CD14-positive monocyte (primary cell): ENCODE results near the gene DDX31. TPM values are rescaled to one million over a fixed set of nuclear protein-coding genes. Genes with fewer than 3 reads are reported as not detected.

Experiments used
- DNase-seq, 3 donors: peaks; one replicate each; pipeline ENCODE4 v3.0.0-alpha.2; 2011 to 2022
- H2AFZ ChIP-seq: 2 replicates; pipeline ENCODE4 v1.6.0; 2012; ENCODE audit warnings: mild to moderate bottlenecking, low read depth, low read length, inconsistent platforms; ENCODE audit not compliant: insufficient read depth, poor library complexity, severe bottlenecking
- H3K27ac ChIP-seq, 2 donors: 1 replicate in 1 of 2; 2 replicates in 1 of 2; pipeline ENCODE4 v1.5.1; 2012 to 2013; ENCODE audit warnings: low read length in 2 of 2, control low read depth in 1 of 2, inconsistent platforms in 1 of 2, low read depth in 1 of 2, mild to moderate bottlenecking in 1 of 2
- H3K27me3 ChIP-seq, 2 donors: one replicate each; pipeline versions ENCODE4 v1.6.0 to v1.6.1; 2011 to 2013; ENCODE audit warnings: low read length in 2 of 2; ENCODE audit not compliant: control insufficient read depth in 2 of 2, insufficient read depth in 2 of 2
- H3K36me3 ChIP-seq, 2 donors: replicated peaks in 1 of 2; 1 replicate in 1 of 2; 2 replicates in 1 of 2; pipeline versions ENCODE4 v1.5.1 to v1.6.1; 2012 to 2013; ENCODE audit warnings: low read length in 2 of 2, control low read depth in 1 of 2, inconsistent platforms in 1 of 2, mild to moderate bottlenecking in 1 of 2; ENCODE audit not compliant: insufficient read depth in 2 of 2, control insufficient read depth in 1 of 2
- H3K4me1 ChIP-seq, 2 donors: 1 replicate in 1 of 2; 2 replicates in 1 of 2; pipeline versions ENCODE4 v1.5.1 to v1.6.1; 2012 to 2013; ENCODE audit warnings: low read length in 2 of 2, control low read depth in 1 of 2, inconsistent platforms in 1 of 2, mild to moderate bottlenecking in 1 of 2, moderate library complexity in 1 of 2; ENCODE audit not compliant: insufficient read depth in 2 of 2, control insufficient read depth in 1 of 2
- H3K4me2 ChIP-seq: replicated peaks from 2 replicates; pipeline ENCODE3; 2012; ENCODE audit warnings: low read length, moderate library complexity, mild to moderate bottlenecking; ENCODE audit not compliant: poor library complexity, severe bottlenecking; ENCODE audit errors: extremely low read depth
- H3K4me3 ChIP-seq, 3 experiments: fragments of 200-600 bp in 1 of 3; sonication (generic) in 1 of 3; replicated peaks in 1 of 3; 1 replicate in 2 of 3; 2 replicates in 1 of 3; pipeline ENCODE4 v1.5.1; 2011 to 2013; ENCODE audit warnings: low read length in 3 of 3, mild to moderate bottlenecking in 3 of 3, control low read depth in 2 of 3, low read depth in 2 of 3, inconsistent platforms in 1 of 3, moderate library complexity in 1 of 3
- H3K79me2 ChIP-seq: 2 replicates; pipeline ENCODE4 v1.6.0; 2012; ENCODE audit warnings: mild to moderate bottlenecking, control low read depth, inconsistent platforms, low read length, moderate library complexity; ENCODE audit not compliant: insufficient read depth
- H3K9ac ChIP-seq: 2 replicates; pipeline ENCODE4 v1.6.0; 2017; ENCODE audit warnings: low read length, mild to moderate bottlenecking; ENCODE audit not compliant: insufficient read depth, poor library complexity, severe bottlenecking
- H3K9me3 ChIP-seq, 2 donors: replicated peaks in 1 of 2; 1 replicate in 1 of 2; 2 replicates in 1 of 2; pipeline versions ENCODE4 v1.5.1 to v1.6.1; 2012 to 2013; ENCODE audit warnings: low read length in 2 of 2, control low read depth in 1 of 2; ENCODE audit not compliant: control insufficient read depth in 1 of 2, insufficient read depth in 1 of 2
- H4K20me1 ChIP-seq: 2 replicates; pipeline ENCODE4 v1.6.0; 2012; ENCODE audit warnings: mild to moderate bottlenecking, low read length, control low read depth, moderate library complexity; ENCODE audit not compliant: insufficient read depth
- H3K27ac Mint-ChIP-seq, 7 donors: one replicate each; pipeline ENCODE4 v1.8.0; 2020; ENCODE audit warnings: mild to moderate bottlenecking in 7 of 7, mixed read lengths in 7 of 7, moderate library complexity in 6 of 7, inconsistent platforms in 2 of 7
- H3K27me3 Mint-ChIP-seq, 3 donors: one replicate each; pipeline ENCODE4 v1.8.0; 2021 to 2022; ENCODE audit warnings: low read depth in 3 of 3, mild to moderate bottlenecking in 3 of 3, mixed read lengths in 3 of 3, moderate library complexity in 3 of 3, inconsistent platforms in 1 of 3
- H3K36me3 Mint-ChIP-seq, 2 donors: one replicate each; pipeline ENCODE4 v1.8.0; 2020; ENCODE audit warnings: mixed read lengths in 2 of 2, inconsistent platforms in 1 of 2, mild to moderate bottlenecking in 1 of 2
- H3K4me1 Mint-ChIP-seq: one replicate; pipeline ENCODE4 v1.8.0; 2020; ENCODE audit warnings: mild to moderate bottlenecking, mixed read lengths
- H3K4me3 Mint-ChIP-seq, 2 donors: one replicate each; pipeline ENCODE4 v1.8.0; 2020; ENCODE audit warnings: mild to moderate bottlenecking in 2 of 2, mixed read lengths in 2 of 2, moderate library complexity in 1 of 2
- H3K9me3 Mint-ChIP-seq, 7 donors: one replicate each; pipeline ENCODE4 v1.8.0; 2020 to 2022; ENCODE audit warnings: mixed read lengths in 7 of 7, mild to moderate bottlenecking in 6 of 7, moderate library complexity in 6 of 7, inconsistent platforms in 2 of 7
- WGBS: methylation state at CpG from one replicate; pipeline ENCODE4 v1.1.5; 2013; ENCODE audit warnings: missing lambda C conversion rate; ENCODE audit not compliant: insufficient coverage; 5-methylcytosine and 5-hydroxymethylcytosine counted together
- intact Hi-C, 2 donors: fragments of 100-400 bp; cut with micrococcal nuclease; formaldehyde crosslinking; loops; one replicate each; pipeline versions ENCODE4 v1.15.0 to v1.15.1; 2023
- polyA plus RNA-seq, 3 donors: library from polyadenylated mRNA; depleted of rRNA in 1 of 3; unstranded in 2 of 3; stranded (reverse) in 1 of 3; fragments of 300-500 nt in 2 of 3; fragments of >200 nt in 1 of 3; fragmentation: Illumina TruSeq in 2 of 3; gene quantifications; 1 replicate in 2 of 3; 2 replicates in 1 of 3; pipeline ENCODE4 v1.2.3, GENCODE V29; 2012 to 2021
- TF ChIP-seq, protein P1 (sequence below): fragments of 200-600 bp; IDR thresholded peaks from one replicate; pipeline ENCODE4 v1.8.0; 2022; ENCODE audit warnings: antibody characterized with exemption, mild to moderate bottlenecking

The DDX31 gene
- polyA plus RNA-seq, 3 donors = 1.1 to 4.2 (median 1.5) TPM

GRCh38 chr9:132679946-132680625 is 10.3 kb upstream of the DDX31 start:
- WGBS = no CpG with 5 or more reads among the region's 3 CpGs
- H3K27me3 ChIP-seq = no peaks in the 10 kb centered on the region
- peaks cover 43% of the 10 kb centered on the region for H3K79me2 ChIP-seq
- Mint-ChIP-seq H3K4me3 (no peak overlapping the region), H3K27me3 (peaks cover 0 to 2% (median 0%) of the 10 kb centered on the region in 3 donors), H3K9me3 (no peaks in the 10 kb centered on the region), H3K36me3 (peaks cover 46 to 64% of the 10 kb centered on the region in 2 donors), H3K4me1 (no peaks in the 10 kb centered on the region), H3K27ac (no peak overlapping the region)
- H2AFZ ChIP-seq = no peak overlapping the region
- no peak overlapping the region for H3K9ac ChIP-seq
- H3K36me3 ChIP-seq = peaks cover 46 to 64% of the 10 kb centered on the region in 2 donors
- no peaks in the 10 kb centered on the region for H3K4me1 ChIP-seq
- no peak for DNase-seq
- no peak overlapping the region for H3K27ac ChIP-seq
- TF ChIP-seq, protein P1, sequence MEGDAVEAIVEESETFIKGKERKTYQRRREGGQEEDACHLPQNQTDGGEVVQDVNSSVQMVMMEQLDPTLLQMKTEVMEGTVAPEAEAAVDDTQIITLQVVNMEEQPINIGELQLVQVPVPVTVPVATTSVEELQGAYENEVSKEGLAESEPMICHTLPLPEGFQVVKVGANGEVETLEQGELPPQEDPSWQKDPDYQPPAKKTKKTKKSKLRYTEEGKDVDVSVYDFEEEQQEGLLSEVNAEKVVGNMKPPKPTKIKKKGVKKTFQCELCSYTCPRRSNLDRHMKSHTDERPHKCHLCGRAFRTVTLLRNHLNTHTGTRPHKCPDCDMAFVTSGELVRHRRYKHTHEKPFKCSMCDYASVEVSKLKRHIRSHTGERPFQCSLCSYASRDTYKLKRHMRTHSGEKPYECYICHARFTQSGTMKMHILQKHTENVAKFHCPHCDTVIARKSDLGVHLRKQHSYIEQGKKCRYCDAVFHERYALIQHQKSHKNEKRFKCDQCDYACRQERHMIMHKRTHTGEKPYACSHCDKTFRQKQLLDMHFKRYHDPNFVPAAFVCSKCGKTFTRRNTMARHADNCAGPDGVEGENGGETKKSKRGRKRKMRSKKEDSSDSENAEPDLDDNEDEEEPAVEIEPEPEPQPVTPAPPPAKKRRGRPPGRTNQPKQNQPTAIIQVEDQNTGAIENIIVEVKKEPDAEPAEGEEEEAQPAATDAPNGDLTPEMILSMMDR = no peak
- H4K20me1 ChIP-seq = peaks cover 16% of the 10 kb centered on the region
- intact Hi-C loops = no loop called here
- H3K4me2 ChIP-seq = no peak overlapping the region
- H3K4me3 ChIP-seq = no peak overlapping the region
- no peaks in the 10 kb centered on the region for H3K9me3 ChIP-seq

DNA sequence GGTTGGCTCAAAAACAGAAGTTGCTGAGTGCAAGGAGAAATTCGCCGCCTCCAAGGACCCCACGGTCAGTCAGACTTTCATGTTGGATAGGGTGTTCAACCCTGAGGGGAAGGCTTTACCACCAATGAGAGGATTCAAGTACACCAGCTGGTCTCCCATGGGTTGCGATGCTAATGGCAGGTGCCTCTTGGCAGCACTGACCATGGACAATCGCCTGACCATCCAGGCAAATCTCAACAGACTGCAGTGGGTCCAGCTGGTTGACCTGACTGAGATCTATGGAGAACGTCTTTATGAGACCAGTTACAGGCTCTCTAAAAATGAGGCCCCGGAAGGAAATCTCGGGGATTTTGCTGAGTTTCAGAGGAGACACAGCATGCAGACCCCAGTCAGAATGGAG is 8.2 kb upstream of the DDX31 start:
- intact Hi-C loops = no loop called here
- no peak overlapping the region for H3K27ac Mint-ChIP-seq
- TF ChIP-seq, protein P1 = no peak

More for the DNA sequence above, 8.2 kb upstream of the DDX31 start:
- Histone ChIP-seq H3K4me3 (no peak overlapping the region), H4K20me1 (peaks cover 36% of the 10 kb centered on the region), H3K79me2 (peaks cover 64% of the 10 kb centered on the region), H3K27me3 (no peaks in the 10 kb centered on the region), H3K9ac (no peak overlapping the region), H3K4me1 (peaks cover 0 to 6% of the 10 kb centered on the region in 2 donors), H3K36me3 (peaks cover 31 to 43% of the 10 kb centered on the region in 2 donors), H3K9me3 (no peaks in the 10 kb centered on the region), H3K4me2 (no peak overlapping the region), H2AFZ (no peak overlapping the region), H3K27ac (no peak overlapping the region)
- Mint-ChIP-seq H3K9me3 (no peaks in the 10 kb centered on the region), H3K4me1 (peaks cover 7% of the 10 kb centered on the region), H3K36me3 (peaks cover 30 to 47% of the 10 kb centered on the region in 2 donors), H3K27me3 (peaks cover 0 to 2% (median 0%) of the 10 kb centered on the region in 3 donors), H3K4me3 (no peak overlapping the region)
- no peak for DNase-seq
- WGBS = 98% methylated on average over 8 of the region's 8 CpGs
